ENCODE data around the gene PLA1A. TPM values are rescaled to one million over a fixed set of nuclear protein-coding genes. Genes with fewer than 3 reads are reported as not detected.
A peak's percentile ranks its signal among the peaks of the same experiment; 100 is the strongest.

Gene PLA1A
- total RNA-seq, 1 donor from 2014 or later = not detected

DNA sequence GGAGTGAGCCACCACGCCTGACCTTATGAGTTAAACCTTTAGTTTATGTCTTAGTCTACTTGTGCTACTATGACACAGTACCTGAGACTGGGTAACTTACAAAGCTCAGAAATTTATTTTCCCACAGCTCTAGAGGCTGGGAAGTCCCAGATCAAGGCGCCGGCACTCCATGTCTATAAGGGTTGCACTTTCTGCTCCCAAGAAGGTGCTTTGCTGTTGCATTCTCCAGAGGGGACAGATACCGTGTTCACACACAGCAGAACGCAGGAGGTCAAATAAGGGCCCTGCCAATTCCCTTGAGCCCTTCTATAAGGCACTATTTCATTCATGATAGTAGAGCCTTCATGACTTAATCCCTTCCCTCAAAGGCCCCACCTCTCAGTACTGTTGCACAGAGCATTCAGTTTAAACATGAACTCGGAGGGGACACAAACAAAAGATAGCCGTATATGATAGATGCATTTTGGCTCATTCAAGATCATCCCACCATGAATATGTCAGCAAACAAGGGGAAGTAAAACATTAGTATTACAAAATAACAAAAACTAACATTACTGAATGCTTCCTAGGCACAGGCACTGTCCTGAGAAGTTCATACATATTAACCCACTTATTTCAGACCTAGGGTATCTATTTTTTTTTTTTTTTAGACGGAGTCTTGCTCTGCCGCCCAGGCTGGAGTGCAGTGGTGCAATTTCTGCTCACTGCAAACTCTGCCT is 26.5 kb downstream of the PLA1A start:
- Mint-ChIP-seq H3K36me3 (ENCODE audit: low read depth) (no peaks in the 10 kb centered on the region), H3K4me1 (ENCODE audit: low read depth) (peaks cover 21% of the 10 kb centered on the region), H3K9me3 (no peaks in the 10 kb centered on the region), H3K27ac (no peak overlapping the region), H3K4me3 (ENCODE audit: low read depth) (no peak overlapping the region), H3K27me3 (ENCODE audit: low read depth) (peaks cover 2% of the 10 kb centered on the region)
- intact Hi-C loops (cut with micrococcal nuclease) = no loop called here
- DNase-seq (ENCODE audit: low spot score) = no peak

DNA sequence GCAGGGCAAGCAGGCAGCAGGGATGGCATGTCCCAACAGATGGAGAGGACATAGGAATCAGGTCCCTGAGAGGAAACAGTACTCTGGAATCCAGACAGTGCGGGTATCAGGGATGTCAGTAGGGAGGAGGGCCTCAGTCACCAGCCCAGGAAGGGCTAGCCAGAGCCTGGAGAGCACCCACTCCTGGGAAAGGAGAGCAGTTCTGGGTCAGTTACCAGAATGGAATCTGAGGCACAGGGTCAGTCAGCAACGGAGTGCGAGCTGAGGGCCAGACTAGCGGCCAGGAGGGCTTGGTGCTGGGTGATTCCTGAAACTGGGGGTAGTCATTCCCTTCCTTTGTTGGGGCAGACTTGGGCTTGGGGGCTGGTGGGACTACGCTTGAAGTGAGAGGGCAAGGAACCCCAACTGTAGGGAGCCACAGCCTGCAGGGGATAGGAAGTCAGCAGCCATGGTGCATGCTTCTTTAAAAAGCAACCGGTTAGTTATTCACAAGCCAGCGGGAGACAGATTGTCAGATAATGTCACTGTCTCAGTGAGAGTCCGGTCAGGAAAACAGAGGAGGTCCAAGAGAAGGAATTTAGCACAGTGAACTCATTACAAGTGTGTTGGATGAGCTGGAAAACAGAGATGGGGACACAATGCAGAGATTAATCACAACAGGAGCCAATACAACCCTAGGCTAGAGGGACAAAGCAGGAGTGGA is 27.9 kb downstream of the PLA1A start:
- no peak overlapping the region for H3K4me3 Mint-ChIP-seq (ENCODE audit: low read depth)
- no peaks in the 10 kb centered on the region for H3K36me3 Mint-ChIP-seq (ENCODE audit: low read depth)
- intact Hi-C loops (cut with micrococcal nuclease) = no loop called here

DNA sequence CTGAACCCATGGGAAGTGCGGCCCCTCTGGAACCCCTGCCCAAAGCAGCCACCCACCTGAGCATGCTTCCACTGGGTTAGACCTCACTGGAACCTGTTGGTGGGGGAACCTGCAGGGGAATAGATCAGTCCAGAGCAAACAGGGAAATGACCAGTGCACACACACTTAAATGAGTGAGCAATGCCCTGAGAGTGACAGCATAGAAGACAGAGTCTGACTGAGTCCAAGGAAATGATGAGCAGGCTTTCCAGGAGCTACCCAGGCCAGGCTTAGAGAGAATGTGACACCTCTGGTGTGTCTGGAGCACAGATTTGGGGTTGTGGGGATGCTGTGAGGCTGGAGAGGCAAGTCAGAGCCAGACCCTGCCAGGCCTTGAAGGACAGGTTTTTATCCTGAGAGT is 28.5 kb downstream of the PLA1A start:
- H3K36me3 Mint-ChIP-seq (ENCODE audit: low read depth) = no peaks in the 10 kb centered on the region
- no peaks in the 10 kb centered on the region for H3K9me3 Mint-ChIP-seq
- peaks cover 29% of the 10 kb centered on the region for H3K4me1 Mint-ChIP-seq (ENCODE audit: low read depth)
- H3K27me3 Mint-ChIP-seq (ENCODE audit: low read depth) = no peaks in the 10 kb centered on the region
- intact Hi-C loops (cut with micrococcal nuclease) = no loop called here
- no peak for DNase-seq (ENCODE audit: low spot score)
- H3K27ac Mint-ChIP-seq = peak overlapping the region; percentile 16
- H3K4me3 Mint-ChIP-seq (ENCODE audit: low read depth) = no peak overlapping the region

More for the DNA sequence above, 27.9 kb downstream of the PLA1A start:
- no peaks in the 10 kb centered on the region for H3K9me3 Mint-ChIP-seq
- no peak overlapping the region for H3K27ac Mint-ChIP-seq
- DNase-seq (ENCODE audit: low spot score) = no peak
- H3K4me1 Mint-ChIP-seq (ENCODE audit: low read depth) = peaks cover 25% of the 10 kb centered on the region
- H3K27me3 Mint-ChIP-seq (ENCODE audit: low read depth) = no peaks in the 10 kb centered on the region

DNA sequence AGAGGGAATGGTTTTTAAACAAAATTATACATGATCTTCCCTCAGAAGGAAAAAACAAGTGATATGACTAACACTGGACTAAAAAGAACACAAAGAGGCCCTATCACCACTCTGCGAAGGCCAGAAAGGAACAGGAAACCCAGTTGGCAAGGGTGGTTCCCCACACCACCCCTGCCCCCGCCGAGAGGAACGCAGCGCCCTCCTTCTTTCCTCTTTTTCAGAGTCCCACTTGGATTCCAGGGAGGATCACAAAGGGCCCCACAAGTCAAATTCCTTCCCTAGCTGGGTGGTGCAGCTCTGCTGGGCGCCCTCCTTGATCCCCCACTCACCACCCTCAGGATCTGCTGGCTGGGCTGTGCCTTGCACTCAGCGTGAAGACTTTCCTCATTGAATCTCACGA is 29.8 kb downstream of the PLA1A start:
- Mint-ChIP-seq H3K27me3 (ENCODE audit: low read depth) (no peaks in the 10 kb centered on the region), H3K4me3 (ENCODE audit: low read depth) (no peak overlapping the region), H3K4me1 (ENCODE audit: low read depth) (peaks cover 29% of the 10 kb centered on the region), H3K9me3 (no peaks in the 10 kb centered on the region), H3K36me3 (ENCODE audit: low read depth) (no peaks in the 10 kb centered on the region), H3K27ac (peak overlapping the region; percentile 51)
- no peak for DNase-seq (ENCODE audit: low spot score)
- intact Hi-C loops (cut with micrococcal nuclease) = no loop called here

DNA sequence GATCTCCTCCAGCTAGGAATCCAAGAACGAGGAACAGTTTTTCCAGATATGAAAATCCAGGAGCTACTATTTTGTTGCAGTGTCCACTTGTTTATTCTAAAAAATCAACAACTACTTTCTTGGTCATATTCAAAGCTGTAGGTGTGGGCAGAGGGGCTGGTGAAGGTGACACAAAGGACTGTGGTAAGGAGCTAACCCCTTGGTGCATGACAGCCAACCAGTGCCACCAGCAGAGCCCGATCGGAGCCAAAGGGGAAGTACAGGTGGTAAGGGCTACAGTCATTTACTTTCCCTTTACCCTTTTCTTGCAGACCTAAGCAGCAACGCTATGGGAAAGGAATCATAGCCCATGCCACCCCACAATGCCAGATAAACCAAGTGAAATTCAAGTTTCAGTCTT is 30.7 kb downstream of the PLA1A start:
- DNase-seq (ENCODE audit: low spot score) = no peak
- no peaks in the 10 kb centered on the region for H3K27me3 Mint-ChIP-seq (ENCODE audit: low read depth)
- H3K27ac Mint-ChIP-seq = peak overlapping the region; percentile 51
- no peaks in the 10 kb centered on the region for H3K9me3 Mint-ChIP-seq
- H3K4me3 Mint-ChIP-seq (ENCODE audit: low read depth) = no peak overlapping the region
- intact Hi-C loops (cut with micrococcal nuclease) = loop anchor here (1.0 kb wide), 1 partner anchor 11 kb away; no protein-coding TSS in a partner anchor
- H3K36me3 Mint-ChIP-seq (ENCODE audit: low read depth) = no peaks in the 10 kb centered on the region
- peaks cover 29% of the 10 kb centered on the region for H3K4me1 Mint-ChIP-seq (ENCODE audit: low read depth)

DNA sequence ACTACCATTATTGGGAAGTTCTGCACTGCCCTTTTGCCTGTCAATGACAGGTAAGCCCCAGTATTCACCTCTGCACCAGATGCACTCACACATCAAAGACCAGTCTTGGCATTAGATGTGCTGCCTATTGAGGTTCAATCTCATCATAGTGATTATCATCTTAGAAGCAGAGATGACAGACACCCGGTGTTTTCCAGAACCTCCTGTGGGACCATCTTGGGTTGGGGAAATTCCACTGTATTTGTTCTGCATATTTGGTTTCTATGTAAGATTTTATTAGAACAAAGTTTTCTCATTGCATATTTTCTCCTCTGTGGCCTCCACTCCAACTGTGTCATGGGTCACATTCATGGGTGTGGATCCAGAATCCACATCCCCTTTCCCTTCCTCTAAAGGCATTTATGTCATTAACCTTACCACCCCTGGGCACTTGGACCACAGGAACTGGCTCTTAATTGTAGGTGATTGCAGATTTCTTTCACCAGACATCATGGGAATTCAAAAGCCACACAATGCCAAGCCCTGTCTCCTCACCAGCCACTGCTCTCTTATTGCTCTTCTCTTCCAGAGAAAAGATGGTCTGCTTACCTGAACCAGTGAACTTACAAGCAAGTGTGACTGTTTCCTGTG is 31.2 kb downstream of the PLA1A start:
- Mint-ChIP-seq H3K36me3 (ENCODE audit: low read depth) (no peaks in the 10 kb centered on the region), H3K27me3 (ENCODE audit: low read depth) (peaks cover 1% of the 10 kb centered on the region), H3K27ac (no peak overlapping the region), H3K4me3 (ENCODE audit: low read depth) (no peak overlapping the region), H3K4me1 (ENCODE audit: low read depth) (peaks cover 29% of the 10 kb centered on the region), H3K9me3 (no peaks in the 10 kb centered on the region)
- intact Hi-C loops (cut with micrococcal nuclease) = loop anchor here (1.0 kb wide), 1 partner anchor 10 kb away; no protein-coding TSS in a partner anchor
- no peak for DNase-seq (ENCODE audit: low spot score)

DNA sequence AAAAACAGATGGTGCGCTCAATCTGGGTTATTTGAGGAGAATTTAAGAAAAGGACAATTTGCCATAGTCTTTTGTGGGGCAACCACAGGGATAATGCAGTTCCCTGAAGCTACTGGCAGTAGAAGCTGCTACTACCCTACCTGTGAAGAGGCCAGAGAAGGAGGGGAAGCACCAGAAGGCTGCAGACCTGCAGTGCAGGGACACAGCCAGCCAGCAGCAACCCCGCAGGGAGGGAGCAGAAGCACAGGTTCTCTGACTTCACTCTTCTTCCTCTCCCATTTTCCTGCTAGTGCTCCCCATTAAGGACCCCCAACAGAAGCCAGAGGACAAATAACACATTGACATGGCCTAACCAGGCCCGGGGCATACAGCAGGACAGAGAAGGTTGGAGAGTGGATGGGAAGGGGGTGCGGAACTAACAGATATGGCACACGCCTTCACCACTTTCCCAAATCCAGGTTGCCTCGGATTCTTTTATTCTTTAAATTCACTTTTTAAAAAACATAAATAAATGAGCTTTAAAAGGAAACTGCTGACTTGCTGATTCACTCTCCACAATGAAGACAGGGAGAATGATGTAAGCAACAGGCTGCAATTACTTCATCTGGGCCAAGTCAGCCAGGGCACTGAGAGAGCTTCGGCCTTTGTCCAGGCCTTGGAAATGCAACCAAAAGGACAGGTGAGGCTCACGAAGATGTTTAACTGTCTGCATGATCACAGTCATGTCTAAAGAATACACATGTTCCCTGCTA is 32.6 kb downstream of the PLA1A start:
- no peaks in the 10 kb centered on the region for H3K9me3 Mint-ChIP-seq
- peaks cover 29% of the 10 kb centered on the region for H3K4me1 Mint-ChIP-seq (ENCODE audit: low read depth)
- H3K36me3 Mint-ChIP-seq (ENCODE audit: low read depth) = no peaks in the 10 kb centered on the region
- intact Hi-C loops (cut with micrococcal nuclease) = loop anchor here (10.0 kb wide), 1 partner anchor 46 kb away; no protein-coding TSS in a partner anchor
- no peak for DNase-seq (ENCODE audit: low spot score)
- H3K27ac Mint-ChIP-seq = no peak overlapping the region
- H3K4me3 Mint-ChIP-seq (ENCODE audit: low read depth) = no peak overlapping the region
- H3K27me3 Mint-ChIP-seq (ENCODE audit: low read depth) = peaks cover 1% of the 10 kb centered on the region

DNA sequence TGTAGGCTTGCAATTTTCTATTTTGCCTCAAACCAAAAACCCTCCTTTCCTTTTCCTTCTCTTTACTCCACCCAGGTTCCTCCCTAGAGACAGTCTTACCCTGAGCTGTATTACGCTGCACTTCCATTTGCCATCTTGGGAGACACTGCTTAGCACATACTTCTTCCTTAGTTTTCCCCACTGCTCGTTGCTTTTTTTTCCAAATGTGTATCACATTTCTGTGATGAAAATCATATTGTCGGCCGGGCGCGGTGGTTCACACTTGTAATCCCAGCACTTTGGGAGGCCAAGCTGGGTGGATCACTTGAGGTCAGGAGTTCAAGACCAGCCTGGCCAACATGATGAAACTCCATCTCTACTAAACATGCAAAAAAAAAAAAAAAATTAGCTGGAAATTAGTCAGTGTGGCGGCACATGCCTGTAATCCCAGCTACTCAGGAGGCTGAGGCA is 33.2 kb downstream of the PLA1A start:
- intact Hi-C loops (cut with micrococcal nuclease) = loop anchor here (10.0 kb wide), 1 partner anchor 46 kb away; no protein-coding TSS in a partner anchor
- no peak for DNase-seq (ENCODE audit: low spot score)
- Mint-ChIP-seq H3K27me3 (ENCODE audit: low read depth) (peaks cover 1% of the 10 kb centered on the region), H3K4me1 (ENCODE audit: low read depth) (peaks cover 29% of the 10 kb centered on the region), H3K36me3 (ENCODE audit: low read depth) (no peaks in the 10 kb centered on the region), H3K4me3 (ENCODE audit: low read depth) (no peak overlapping the region), H3K9me3 (no peaks in the 10 kb centered on the region), H3K27ac (no peak overlapping the region)

DNA sequence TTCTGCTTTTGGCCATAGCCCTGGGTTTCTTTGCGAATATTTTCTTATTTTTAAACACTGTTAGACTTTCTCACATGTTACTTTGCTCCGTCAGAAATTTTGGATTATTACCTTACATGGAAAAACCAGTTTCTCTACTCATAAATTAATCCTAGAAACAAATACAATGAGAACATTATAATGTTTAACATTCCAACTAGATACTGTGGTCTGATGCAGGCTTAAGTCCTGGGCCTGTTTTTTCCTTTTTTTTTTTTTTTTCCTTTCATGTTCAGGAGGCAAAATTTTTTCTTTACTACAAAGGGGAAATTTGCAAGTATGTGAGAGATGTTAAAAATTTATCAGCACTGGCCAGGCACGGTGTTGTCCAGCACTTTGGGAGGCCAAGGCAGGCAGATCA is 33.8 kb downstream of the PLA1A start:
- H3K36me3 Mint-ChIP-seq (ENCODE audit: low read depth) = no peaks in the 10 kb centered on the region
- H3K4me1 Mint-ChIP-seq (ENCODE audit: low read depth) = peaks cover 26% of the 10 kb centered on the region
- no peak overlapping the region for H3K4me3 Mint-ChIP-seq (ENCODE audit: low read depth)
- DNase-seq (ENCODE audit: low spot score) = no peak
- H3K27ac Mint-ChIP-seq = no peak overlapping the region
- intact Hi-C loops (cut with micrococcal nuclease) = loop anchor here (10.0 kb wide), 1 partner anchor 47 kb away; no protein-coding TSS in a partner anchor
- peaks cover 1% of the 10 kb centered on the region for H3K27me3 Mint-ChIP-seq (ENCODE audit: low read depth)
- H3K9me3 Mint-ChIP-seq = no peaks in the 10 kb centered on the region

DNA sequence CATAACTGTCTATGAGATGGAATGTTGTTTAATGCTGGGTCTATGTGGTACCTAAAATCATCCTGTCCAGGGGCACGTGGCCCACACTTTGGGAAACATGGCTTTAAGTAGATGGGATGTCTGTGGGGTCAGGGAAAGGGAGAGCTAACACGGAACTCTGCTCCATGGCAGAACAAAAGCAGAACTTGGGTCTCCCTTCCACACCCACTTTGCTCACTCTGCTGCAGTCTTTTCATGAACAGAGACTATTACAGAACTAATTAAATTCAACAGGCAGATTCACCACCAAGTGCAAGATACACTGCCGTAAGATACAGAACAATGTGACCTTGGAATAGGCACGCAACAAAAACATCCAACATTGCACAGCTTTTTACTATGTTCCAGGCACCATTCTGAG is 34.5 kb downstream of the PLA1A start:
- no peaks in the 10 kb centered on the region for H3K9me3 Mint-ChIP-seq
- H3K27ac Mint-ChIP-seq = no peak overlapping the region
- no peak overlapping the region for H3K4me3 Mint-ChIP-seq (ENCODE audit: low read depth)
- no peak for DNase-seq (ENCODE audit: low spot score)
- intact Hi-C loops (cut with micrococcal nuclease) = loop anchor here (10.0 kb wide), 1 partner anchor 47 kb away; no protein-coding TSS in a partner anchor
- peaks cover 1% of the 10 kb centered on the region for H3K27me3 Mint-ChIP-seq (ENCODE audit: low read depth)
- H3K4me1 Mint-ChIP-seq (ENCODE audit: low read depth) = peaks cover 26% of the 10 kb centered on the region
- no peaks in the 10 kb centered on the region for H3K36me3 Mint-ChIP-seq (ENCODE audit: low read depth)

DNA sequence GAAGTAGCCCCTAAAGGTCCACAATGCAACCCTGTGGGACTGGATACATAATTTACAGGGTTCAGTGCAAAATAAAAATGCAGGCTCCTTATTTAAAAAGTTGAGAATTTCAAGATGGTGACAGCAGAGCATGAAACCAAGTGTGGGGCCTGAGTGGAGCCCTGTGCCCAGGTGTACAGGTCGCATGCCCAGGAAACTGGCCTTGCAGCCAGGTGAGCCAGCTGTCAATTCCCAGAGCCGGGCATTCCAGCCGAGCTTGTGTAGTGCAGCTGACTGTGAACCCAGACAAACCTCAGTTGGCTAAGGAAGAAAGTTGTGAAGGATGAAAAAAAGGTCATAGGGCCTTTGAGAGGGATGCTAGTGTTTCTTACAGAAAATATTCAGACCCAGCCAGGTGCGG is 35.1 kb downstream of the PLA1A start:
- H3K4me3 Mint-ChIP-seq (ENCODE audit: low read depth) = no peak overlapping the region
- H3K36me3 Mint-ChIP-seq (ENCODE audit: low read depth) = peaks cover 3% of the 10 kb centered on the region
- intact Hi-C loops (cut with micrococcal nuclease) = loop anchor here (10.0 kb wide), 1 partner anchor 48 kb away; no protein-coding TSS in a partner anchor
- peaks cover 24% of the 10 kb centered on the region for H3K4me1 Mint-ChIP-seq (ENCODE audit: low read depth)
- peaks cover 1% of the 10 kb centered on the region for H3K27me3 Mint-ChIP-seq (ENCODE audit: low read depth)
- no peak for DNase-seq (ENCODE audit: low spot score)
- H3K9me3 Mint-ChIP-seq = no peaks in the 10 kb centered on the region
- H3K27ac Mint-ChIP-seq = no peak overlapping the region

DNA sequence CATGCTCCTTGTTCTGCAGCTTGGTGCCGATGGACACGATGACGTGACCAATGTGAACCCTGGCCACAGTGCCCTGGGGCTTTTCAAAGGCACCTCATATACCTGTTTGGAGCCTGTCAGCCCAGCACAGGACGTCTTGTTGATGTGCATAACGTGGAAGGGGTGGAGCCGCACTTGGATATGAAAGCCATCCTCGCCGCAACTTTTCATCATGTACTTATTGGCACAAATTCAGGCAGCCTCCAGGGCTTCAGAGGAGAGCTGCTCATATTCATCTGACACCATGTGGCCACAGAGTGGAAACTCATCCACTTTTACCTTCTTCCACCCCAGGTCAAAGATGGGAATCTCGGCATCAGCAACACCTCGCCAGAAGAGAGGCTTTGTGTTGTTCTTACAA is 38.0 kb downstream of the PLA1A start:
- DNase-seq (ENCODE audit: low spot score) = no peak
- Mint-ChIP-seq H3K27ac (no peak overlapping the region), H3K36me3 (ENCODE audit: low read depth) (peaks cover 12% of the 10 kb centered on the region), H3K27me3 (ENCODE audit: low read depth) (peaks cover 1% of the 10 kb centered on the region), H3K4me1 (ENCODE audit: low read depth) (peaks cover 36% of the 10 kb centered on the region), H3K9me3 (peaks cover 6% of the 10 kb centered on the region), H3K4me3 (ENCODE audit: low read depth) (no peak overlapping the region)
- intact Hi-C loops (cut with micrococcal nuclease) = loop anchor here (10.0 kb wide), 1 partner anchor 51 kb away; no protein-coding TSS in a partner anchor
